ENCODE data around the gene KRTAP5-3.
"Not testable (repeated sequence)": the region's sequence is repeated elsewhere in the genome, so short reads cannot be mapped to it uniquely, and the experiment has no call there.

Gene KRTAP5-3

GRCh38 chr11:1607901-1608300 lies 362 bp downstream of the KRTAP5-3 start:
- DNase-seq: not testable (repeated sequence)

GRCh38 chr11:1607156-1607845 lies 962 bp downstream of the KRTAP5-3 start:
- DNase-seq: not testable (repeated sequence)

- not testable (repeated sequence) for DNase-seq
Observed at GRCh38 chr11:1605923-1606322, 2.3 kb downstream of the KRTAP5-3 start.

- no peak for DNase-seq
Observed at GRCh38 chr11:1604711-1605110, 3.6 kb downstream of the KRTAP5-3 start.

- no peak for DNase-seq
Observed at GRCh38 chr11:1604181-1604580, 4.1 kb downstream of the KRTAP5-3 start.

- no peak for DNase-seq
Observed at GRCh38 chr11:1603629-1604028, 4.6 kb downstream of the KRTAP5-3 start.

- DNase-seq: not testable (repeated sequence)
Observed at GRCh38 chr11:1601663-1602062, 6.6 kb downstream of the KRTAP5-3 start.

GRCh38 chr11:1600626-1601025 lies 7.6 kb downstream of the KRTAP5-3 start:
- no peak for DNase-seq

- DNase-seq: no peak
Observed at GRCh38 chr11:1598816-1599215, 9.4 kb downstream of the KRTAP5-3 start.

- not testable (repeated sequence) for DNase-seq
Observed at GRCh38 chr11:1598406-1598805, 9.9 kb downstream of the KRTAP5-3 start.

- DNase-seq: no peak
Observed at GRCh38 chr11:1597994-1598380, 10.3 kb downstream of the KRTAP5-3 start, which contains the start of gene KRTAP5-2. Gene KRTAP5-2 (minus strand): TSS chr11:1598294. CDS start chr11:1598250, 44 bp downstream.

GRCh38 chr11:1597331-1597993 lies 10.8 kb downstream of the KRTAP5-3 start:
- DNase-seq: no peak

- not testable (repeated sequence) for DNase-seq
Observed at GRCh38 chr11:1596576-1597121, 11.6 kb downstream of the KRTAP5-3 start.

- not testable (repeated sequence) for DNase-seq
Observed at GRCh38 chr11:1595994-1596575, 12.2 kb downstream of the KRTAP5-3 start.

GRCh38 chr11:1592628-1593027 lies 15.6 kb downstream of the KRTAP5-3 start:
- DNase-seq: no peak

GRCh38 chr11:1589996-1590395 lies 18.3 kb downstream of the KRTAP5-3 start:
- DNase-seq: no peak

GRCh38 chr11:1589191-1589963 lies 18.9 kb downstream of the KRTAP5-3 start:
- DNase-seq: not testable (repeated sequence)

- DNase-seq: no peak
Observed at GRCh38 chr11:1586699-1587098, 21.6 kb downstream of the KRTAP5-3 start.

GRCh38 chr11:1584661-1585370 lies 23.4 kb downstream of the KRTAP5-3 start, which contains the start of gene KRTAP5-1:
Gene KRTAP5-1 (minus strand): TSS chr11:1585283. CDS start chr11:1585249, 34 bp downstream.
- DNase-seq: not testable (repeated sequence)

- DNase-seq: not testable (repeated sequence)
Observed at GRCh38 chr11:1582909-1583308, 25.4 kb downstream of the KRTAP5-3 start.

GRCh38 chr11:1581976-1582375 lies 26.3 kb downstream of the KRTAP5-3 start:
- no peak for DNase-seq

- no peak for DNase-seq
Observed at GRCh38 chr11:1576825-1577224, 31.4 kb downstream of the KRTAP5-3 start.
